ELF-1 (cell line): ENCODE results near the gene A1BG.
A peak's percentile ranks its signal among the peaks of the same experiment; 100 is the strongest.

Source experiments
- DNase-seq: peaks from one replicate; pipeline ENCODE4 v3.0.0-alpha.2; 2016; ENCODE audit warnings: low read depth, low spot score

Gene A1BG

DNA sequence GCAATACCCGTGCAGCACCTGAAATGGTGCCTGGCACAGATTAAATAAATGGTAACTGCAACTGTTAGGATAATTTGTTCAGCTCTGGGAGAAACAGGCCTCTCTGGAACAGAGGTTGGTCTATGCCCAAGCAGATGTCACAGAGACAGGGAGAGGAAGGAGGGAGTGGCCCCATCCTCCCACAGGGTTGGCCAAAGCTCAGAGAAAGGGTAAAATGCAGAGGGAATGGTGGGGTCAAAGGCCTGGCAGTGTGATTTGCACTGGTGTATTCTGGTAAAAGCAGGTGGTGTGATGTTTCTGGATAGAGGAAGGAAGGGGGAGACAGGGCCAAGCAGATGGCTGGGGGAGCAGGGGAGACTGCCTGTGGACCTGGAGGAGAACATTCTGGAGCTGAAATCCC is 17.1 kb downstream of the A1BG start:
- no peak for DNase-seq

DNA sequence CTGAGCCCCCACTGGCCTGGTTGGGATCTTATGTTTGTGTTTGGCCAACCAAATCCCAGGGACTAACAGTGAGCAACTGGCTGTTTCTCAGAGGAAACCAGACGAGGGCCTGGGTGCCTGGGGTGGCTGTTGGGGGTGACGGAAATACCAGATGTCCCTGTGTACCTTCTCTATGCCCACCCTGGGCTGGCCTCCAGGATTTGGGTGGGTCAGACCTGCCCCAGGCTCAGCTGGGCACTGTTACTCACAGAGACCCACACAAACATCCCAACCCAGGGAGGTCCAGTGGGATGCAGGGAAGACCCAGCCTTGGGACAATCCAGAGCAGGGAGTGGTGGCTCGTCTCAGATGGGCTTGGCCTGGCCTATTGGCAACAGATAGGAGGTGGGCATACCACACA is 17.7 kb downstream of the A1BG start:
- DNase-seq: no peak

DNA sequence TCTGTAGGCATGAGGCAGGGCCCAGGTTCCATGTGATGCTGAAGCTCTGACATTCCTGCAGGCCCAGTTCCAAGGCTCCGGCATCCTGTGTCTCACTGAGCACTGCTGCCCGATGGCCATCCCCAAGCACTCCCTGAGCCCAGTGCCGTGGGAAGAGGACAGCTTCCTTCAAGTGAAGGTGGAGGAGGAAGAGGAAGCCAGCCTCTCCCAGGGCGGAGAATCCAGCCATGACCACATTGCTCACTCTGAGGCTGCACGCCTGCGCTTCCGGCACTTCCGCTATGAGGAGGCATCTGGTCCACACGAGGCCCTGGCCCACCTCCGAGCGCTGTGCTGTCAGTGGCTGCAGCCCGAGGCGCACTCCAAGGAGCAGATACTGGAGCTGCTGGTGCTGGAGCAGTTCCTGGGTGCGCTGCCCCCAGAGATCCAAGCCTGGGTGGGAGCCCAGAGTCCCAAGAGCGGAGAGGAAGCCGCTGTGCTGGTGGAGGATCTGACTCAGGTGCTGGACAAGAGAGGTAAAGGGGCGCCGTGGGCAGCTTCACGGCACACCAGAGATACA is 18.5 kb downstream of the A1BG start:
- DNase-seq: no peak

DNA sequence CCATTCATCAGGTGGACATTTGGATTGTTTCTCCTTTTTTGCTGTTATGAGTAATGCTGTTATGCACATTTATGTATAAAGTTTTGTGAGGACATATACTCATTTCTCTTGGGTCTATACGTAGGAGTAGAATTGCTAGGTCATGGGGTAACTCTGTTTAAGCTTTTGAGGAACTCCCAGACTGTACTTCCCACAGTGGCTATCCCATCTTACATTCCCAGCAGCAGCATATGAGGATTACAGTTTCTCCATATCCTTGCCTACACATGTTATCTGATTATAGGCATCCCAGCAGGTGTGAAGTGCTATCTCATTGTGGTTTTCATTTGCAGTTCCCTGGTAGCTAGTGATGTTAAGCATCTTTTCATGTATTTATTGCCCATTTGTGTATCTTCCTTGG is 20.6 kb downstream of the A1BG start:
- DNase-seq: no peak

DNA sequence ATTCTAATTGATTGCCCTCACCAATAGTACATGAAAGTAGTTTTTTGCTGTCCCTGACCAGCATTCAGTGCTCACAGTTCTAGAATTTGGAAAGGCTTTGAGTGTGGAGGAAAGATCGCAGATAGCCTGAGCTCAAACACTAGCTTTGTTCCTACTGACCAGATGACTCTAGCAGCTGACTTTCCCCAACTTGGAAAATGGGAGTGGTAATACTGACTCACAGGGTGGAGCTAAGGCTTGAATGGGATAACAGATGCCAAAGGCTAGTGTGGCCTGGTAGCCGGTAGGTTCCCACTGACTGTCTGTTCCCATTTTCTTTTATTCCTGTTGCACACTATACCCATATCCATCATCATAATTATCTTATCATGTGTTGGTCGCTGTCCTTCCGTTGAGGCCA is 22.8 kb downstream of the A1BG start:
- no peak for DNase-seq

DNA sequence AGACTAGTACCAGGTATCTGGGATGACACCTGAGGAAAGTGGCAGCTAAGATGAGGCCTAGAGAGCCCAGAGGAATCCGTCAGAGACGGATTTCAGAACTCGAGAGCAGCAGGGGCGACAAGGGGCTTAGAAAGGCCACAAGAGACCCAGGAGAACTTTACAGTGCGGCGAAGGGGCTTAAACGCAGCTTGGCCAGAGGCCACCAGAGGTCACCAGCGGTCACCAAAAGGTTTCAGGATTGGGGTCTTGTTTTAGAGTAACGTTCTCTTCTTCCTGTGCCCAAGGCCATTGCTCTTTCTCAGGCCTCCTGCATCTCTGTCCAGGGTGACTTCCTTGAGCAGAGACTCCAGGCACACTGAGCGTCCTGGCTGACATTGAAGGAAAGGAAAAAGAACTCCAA is 24.3 kb downstream of the A1BG start:
- peak; percentile 86 for DNase-seq

DNA sequence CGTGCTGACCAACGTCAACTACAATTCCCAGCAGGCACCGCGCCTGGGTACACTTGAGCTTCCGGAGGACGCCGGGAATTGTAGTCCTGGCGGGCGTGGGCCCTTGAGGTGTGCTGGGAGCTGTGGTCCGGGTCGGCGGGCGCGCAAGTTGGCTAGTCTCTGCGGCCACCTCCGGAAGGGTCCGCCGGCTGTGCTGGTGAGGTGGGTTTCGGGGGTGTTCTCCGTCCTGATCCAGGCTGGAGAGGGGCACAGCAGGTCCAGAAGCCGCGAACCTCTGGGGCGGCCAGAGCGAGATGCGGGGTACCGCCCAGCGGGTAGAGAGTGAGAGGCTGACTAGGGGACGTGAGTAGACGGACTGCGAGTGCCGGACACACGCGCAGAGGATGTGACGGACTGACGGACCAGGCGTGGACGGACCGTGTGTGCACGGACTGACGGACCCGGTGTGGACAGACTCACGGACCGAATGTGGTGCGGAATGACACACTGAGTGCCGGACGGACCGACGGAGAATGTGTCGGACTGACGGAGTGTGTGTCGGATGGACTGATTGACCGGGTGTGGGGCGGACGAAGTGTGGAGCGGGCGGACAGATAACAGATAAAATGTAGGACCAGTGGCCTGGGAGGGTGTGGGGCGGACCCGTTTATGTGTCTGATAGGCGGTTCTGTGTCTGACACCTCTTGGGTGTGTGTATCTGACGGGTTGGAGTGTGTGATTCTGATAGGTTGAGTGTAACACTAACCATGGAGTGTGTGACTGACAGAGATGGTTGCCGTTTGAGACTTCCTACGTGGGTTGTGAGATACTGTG is 26.2 kb downstream of the A1BG start, which contains the start of gene ZSCAN22:
Gene ZSCAN22 (plus strand): TSS at position 81 of the 813 bp plus-strand sequence. CDS start 7,809 bp downstream, outside the sequence.
- peak; percentile 96 for DNase-seq

DNA sequence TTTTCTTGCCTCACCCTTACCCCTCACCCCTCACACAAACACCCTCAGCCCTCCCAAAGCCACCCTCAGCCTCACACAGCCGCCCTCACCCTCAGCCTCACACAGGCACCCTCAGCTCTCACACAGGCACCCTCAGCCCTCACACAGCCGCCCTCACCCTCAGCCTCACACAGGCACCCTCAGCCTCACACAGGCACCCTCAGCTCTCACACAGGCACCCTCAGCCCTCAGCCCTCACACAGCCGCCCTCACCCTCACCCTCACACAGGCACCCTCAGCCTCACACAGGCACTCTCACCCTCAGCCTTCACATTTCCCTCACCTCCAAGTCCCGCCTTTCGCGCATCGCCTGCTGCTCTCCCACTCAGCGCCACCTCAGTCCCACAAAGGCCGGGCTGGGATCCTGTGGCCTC is 26.8 kb downstream of the A1BG start:
- no peak for DNase-seq

DNA sequence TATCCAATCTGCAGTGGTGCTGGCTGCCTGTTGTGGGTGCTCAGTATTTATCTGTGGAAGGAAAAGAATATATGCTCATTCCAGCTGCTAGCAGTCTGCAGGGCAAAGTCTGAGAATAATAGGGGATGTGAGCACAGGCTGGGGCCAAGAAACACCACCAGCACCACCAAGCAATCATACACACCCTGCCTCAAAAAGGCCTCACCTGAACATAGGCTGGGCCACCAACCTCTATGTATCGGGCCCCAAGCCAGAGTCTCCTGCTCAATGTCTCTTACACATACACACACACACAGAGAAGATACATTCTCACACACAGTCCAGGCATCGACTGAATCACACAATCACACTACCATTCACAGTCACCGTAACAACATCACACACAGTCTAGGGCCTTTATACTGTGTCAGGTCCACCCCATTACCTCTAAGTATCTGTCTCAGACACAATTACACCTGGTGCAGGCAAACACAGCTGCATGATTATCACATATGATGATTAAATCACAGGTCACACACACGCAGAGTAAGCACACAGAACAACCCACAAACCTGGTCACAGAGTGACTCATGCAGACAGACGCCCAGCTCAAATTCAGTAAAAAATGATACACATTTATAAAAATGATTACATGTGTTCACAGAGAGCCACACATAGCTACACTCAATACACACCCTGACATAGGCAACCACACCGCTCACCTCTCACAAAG is 27.8 kb downstream of the A1BG start:
- DNase-seq: no peak

DNA sequence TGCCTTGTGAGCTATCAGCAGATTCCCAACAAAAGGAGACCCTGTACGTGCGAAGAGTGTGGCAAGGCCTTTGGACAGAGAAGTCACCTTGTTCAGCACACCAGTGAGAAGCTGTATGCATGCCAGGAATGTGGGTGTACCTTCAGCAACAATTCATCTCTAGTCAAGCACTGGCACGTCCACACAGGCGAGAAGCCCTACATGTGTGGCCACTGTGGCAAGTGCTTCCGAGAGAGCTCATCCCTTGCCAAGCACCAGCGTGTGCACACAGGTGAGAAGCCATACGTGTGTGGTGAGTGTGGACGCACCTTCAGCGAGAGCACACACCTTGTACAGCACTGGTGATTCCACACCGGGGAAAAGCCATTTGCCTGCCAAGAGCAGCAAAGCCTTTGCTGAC is 34.1 kb downstream of the A1BG start:
- no peak for DNase-seq

DNA sequence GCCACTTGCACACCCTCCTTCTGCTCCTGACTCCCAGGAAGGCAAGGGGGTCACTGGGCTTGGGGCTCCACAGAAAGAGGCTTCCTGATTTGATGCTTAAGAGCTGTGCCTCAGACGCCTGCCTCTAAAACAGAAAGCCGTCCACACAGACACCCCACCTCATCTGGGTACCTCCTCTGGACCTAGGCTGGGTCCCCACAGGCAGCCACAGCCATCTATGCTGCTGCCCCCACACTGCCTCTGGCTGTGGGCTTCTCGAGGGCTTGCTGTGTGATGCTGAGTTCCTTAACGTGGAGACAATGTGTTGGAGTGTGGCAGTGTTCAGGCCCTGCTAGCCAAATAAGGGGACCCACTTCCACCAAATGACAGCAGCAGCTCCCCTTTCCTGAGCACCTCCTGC is 35.0 kb downstream of the A1BG start:
- no peak for DNase-seq

DNA sequence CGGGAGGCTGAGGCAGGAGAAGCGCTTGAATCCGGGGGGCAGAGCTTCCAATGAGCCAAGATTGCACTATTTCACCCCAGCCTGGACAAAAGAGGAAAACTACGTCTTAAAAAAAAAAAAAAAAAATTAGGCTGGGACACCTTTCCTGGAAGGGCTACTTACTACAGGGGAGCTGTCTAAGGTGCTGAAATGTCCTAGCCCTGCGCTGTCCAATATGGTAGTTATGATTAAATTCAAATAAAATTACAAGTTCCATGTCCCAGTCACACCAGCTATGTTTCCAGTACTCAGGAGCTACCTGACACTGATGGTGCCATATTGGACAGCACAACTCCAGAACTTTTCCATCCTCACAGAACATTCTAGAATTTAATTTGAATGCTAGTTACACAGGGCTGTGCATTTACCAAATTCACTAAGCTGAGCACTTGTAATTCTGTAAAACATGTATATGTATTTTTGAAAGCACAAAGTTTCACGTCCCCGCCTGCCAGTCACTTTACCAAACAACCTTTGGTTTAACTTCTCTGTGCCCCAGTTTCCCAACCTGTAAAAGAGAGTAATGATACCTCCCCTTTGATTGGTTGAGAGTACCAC is 35.7 kb downstream of the A1BG start:
- no peak for DNase-seq

DNA sequence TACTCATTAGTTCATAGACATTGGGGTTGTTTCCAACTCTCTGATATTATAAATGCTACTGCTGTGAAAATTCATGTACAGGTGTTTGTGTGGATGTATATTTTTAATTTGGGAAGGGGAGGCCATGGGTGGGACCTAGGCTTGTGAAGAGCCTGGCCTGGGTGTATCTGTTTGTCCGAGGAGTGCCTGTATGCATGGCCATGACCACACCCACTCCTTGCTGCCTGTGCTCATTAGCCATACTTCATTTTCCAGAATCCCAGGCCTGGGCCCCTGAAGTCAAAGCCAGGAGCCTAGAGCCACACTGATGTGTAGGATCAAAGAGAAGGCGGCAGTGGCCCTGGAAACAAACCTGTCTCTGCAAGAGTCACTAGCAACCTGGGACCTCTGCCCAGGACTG is 37.7 kb downstream of the A1BG start:
- no peak for DNase-seq

DNA sequence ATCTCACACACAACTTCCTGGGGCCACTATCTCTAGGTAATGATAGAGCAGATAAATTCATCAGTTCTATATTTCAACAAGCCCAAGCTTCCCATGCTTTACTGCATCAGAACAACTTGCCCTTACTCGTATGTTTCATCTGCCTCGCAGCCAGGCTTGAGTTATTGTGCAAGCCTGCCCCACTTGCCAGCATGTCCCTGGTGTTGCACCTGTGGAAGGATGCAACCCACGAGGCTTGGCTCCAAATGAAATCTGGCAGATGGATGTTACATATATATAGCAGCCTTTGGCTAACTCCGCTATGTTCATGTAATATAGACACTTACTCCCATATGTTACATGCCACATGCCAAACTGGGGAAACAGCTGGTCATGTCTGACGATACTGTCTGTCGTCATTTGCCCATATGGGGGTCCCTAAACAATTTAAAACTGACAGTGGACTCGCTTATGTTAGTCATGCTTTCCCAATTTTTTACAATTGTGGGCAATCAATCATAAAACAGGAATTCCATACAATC is 41.9 kb downstream of the A1BG start:
- no peak for DNase-seq

DNA sequence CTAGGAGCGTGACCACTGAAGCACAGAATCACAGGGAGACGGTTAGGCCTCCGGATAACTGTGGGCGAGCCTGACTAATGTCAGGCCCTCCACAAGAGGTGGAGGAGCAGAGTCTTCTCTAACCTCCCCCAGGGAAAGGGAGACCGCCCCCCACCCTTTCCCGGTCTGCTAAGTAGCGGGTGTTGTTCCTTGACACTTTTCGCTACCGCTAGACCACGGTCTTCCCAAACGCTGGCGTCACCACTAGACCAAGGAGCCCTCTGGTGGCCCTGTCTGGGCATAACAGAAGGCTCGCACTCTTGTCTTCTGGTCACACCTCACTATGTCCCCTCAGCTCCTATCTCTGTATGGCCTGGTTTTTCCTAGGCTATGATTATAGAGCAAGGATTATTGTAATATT is 42.6 kb downstream of the A1BG start:
- peak; percentile 70 for DNase-seq

DNA sequence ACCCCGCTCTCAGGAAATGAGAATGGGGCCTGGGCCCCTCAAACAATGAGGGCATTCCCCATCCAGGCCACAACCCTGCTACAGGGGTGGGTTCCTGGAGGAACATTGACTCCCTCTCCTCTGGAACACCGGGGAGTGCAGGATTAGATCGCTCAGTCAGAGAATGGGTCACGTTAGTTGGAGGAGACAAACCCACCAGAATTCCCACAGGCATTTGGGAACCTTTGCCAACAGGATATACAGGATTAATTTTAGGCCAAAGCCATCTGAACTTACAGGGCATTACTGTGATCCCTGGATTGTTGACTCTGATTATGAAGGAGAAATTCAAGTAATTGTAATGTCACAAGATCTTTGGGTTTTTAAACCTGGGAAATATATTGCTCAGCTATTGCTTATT is 45.6 kb downstream of the A1BG start:
- DNase-seq: no peak

DNA sequence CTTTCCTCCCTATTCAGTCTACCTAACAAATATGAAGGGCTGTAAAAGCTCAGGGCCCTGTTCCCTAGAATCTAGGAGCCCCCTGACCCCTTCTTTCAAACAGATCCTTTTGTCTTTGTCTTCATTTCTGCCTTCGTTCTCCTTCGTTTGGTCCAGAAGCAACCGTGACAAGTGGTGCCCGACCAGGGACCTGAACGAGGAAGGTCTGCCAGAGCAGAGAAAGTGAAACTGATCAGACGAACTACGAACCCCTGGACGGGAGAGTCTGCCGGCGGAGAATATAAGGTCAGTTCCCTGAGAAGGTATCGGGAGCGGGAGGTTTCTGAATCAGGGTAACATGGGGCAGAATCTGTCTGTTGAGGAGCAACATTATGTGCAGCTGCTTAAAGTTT is 47.4 kb downstream of the A1BG start:
- no peak for DNase-seq

DNA sequence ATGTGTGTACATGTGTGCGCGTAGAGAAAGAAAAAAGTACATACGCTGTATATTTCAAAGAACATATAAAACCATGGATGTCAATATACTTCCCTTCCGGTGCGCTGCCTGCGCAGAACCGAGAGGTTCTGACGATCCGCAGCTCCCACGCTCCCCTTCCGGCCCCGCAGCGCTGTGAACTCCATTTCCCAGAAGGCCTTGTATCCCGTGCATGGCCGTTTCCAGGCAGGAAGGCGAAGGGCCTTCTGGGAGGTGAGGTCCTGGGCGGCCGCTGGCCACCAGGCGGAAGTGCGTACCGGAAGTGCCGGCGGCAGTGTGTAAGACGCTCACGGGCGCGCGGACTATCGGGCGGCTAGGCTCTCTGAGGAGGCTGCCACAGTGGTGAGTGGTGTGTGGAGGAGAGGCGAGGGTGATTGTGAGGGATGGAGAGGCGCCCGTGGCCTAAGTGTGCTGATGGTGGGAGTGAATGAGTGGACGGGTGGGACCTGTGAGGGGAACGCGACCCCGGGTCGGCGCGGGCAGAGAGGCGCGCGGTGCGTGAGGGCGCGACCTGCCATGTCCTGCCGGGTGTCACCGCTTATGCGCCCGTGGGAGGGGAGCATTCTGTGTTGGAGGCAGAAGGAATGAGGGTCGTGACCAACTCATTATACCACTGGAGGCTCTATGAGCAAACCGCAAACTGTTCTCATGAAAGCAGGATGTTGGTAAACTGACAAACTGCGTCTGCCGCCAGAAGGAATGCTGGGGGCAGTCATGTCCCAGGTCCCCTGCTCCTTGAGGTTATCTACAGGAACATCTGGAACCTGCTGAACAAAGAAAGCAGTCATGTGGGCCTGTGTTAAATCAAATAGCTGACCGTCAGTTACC is 48.0 kb downstream of the A1BG start, which contains the start of gene ERVK3-1:
Gene ERVK3-1 (plus strand): TSS at position 313 of the 867 bp plus-strand sequence. CDS start 6,792 bp downstream, outside the sequence.
- peak; percentile 97 for DNase-seq

DNA sequence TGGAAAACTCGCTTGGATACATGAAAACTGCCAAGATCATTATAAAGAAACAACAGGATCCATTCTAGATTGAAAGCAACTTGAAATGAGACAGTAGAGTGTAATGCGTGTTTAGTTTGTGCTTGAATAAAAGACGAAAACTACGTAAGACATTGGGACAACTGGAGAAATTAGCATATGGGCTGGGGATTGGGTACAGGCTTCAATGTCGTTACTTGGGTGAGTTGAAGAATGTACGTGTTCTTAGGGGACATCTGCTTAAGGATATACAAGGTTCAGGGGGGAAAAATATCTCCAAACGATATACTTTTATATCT is 48.6 kb downstream of the A1BG start:
- no peak for DNase-seq

DNA sequence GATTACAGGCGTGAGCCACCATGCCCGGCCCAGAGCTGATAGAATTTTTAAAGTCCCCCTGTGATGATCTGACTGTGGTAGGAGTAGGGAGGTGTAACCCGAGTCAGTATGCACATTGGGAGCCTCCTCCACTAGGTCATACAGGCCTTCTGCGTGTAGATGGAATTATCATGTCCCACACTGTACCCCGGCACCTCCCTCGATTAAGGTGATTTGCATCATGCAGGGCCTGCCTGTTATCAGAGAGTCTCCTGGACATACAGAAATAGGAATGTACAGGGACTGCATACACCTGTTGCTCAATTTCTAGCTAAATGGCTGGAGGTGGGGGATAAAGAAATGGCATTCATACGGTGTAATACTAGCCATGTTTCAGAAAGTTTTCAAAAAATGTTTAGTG is 49.0 kb downstream of the A1BG start:
- DNase-seq: no peak

DNA sequence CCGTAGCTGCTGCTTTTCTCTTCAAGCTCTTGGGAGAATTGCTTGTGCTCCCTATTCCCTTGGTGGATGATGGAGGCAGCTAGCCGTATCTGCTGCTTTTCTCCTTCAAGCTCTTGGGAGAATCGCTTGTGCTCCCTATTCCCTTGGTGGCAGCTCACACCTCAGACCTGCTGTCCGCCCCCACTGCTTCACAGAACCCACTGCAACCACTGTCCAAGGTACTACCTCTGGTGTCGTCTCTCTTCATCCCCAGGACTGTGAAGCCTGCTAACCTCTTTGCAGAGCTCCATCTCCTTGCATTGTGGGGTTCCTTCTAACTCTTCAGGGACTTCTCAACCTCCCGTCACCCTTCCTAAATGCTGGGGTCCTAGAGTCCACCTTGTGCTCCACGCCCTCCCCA is 52.7 kb downstream of the A1BG start:
- DNase-seq: no peak
